CD4-positive, alpha-beta T cell (primary cell): ENCODE results near the gene BCL2L11. TPM values are rescaled to one million over a fixed set of nuclear protein-coding genes. Genes with fewer than 3 reads are reported as not detected.

Source experiments
- ATAC-seq: fragments of 200-7000 bp; cut with Tn5 transposase; one replicate; pipeline ENCODE4 v1.10.0; 2022; ENCODE audit warnings: mild to moderate bottlenecking; ENCODE audit not compliant: poor library complexity
- CTCF ChIA-PET: fragments of 350-600 bp; sonication (Branson Sonifier 250); formaldehyde crosslinking; loops from one replicate; lab custom pipeline; 2021; ENCODE audit warnings: antibody characterized with exemption, inconsistent platforms; lab: Charles Lee
- POLR2A ChIA-PET: fragments of 350-600 bp; sonication (Branson Sonifier 250); formaldehyde crosslinking; loops from one replicate; lab custom pipeline; 2021; ENCODE audit warnings: antibody characterized with exemption, inconsistent platforms; lab: Charles Lee
- DNase-seq, 14 experiments: peaks; one replicate each; pipeline ENCODE4 v3.0.0-alpha.2; 2013 to 2020; ENCODE audit warnings: mixed read lengths in 2 of 14
- H3K27ac ChIP-seq, 2 donors: one replicate each; pipeline versions ENCODE4 v1.5.1 to v1.7.0; 2013; ENCODE audit warnings: low read length in 2 of 2, low read depth in 1 of 2, mild to moderate bottlenecking in 1 of 2
- H3K27me3 ChIP-seq, 2 experiments: 1 replicate in 1 of 2; 2 replicates in 1 of 2; pipeline versions ENCODE4 v1.6.1 to v1.7.0; 2013; ENCODE audit warnings: low read length in 2 of 2, control low read depth in 1 of 2, mild to moderate bottlenecking in 1 of 2, moderate library complexity in 1 of 2; ENCODE audit not compliant: insufficient read depth in 2 of 2, control insufficient read depth in 1 of 2
- H3K36me3 ChIP-seq: one replicate; pipeline ENCODE4 v1.6.1; 2013; ENCODE audit warnings: low read length, control low read depth; ENCODE audit not compliant: insufficient read depth
- H3K4me1 ChIP-seq: one replicate; pipeline ENCODE4 v1.6.1; 2013; ENCODE audit warnings: low read length, control low read depth; ENCODE audit not compliant: insufficient read depth
- H3K4me3 ChIP-seq: one replicate; pipeline ENCODE4 v1.5.1; 2013; ENCODE audit warnings: mild to moderate bottlenecking, low read length, moderate library complexity
- H3K9me3 ChIP-seq, 2 experiments: 1 replicate in 1 of 2; 2 replicates in 1 of 2; pipeline versions ENCODE4 v1.6.1 to v1.7.0; 2013; ENCODE audit warnings: low read length in 2 of 2, mild to moderate bottlenecking in 2 of 2, control low read depth in 1 of 2, moderate library complexity in 1 of 2; ENCODE audit not compliant: control insufficient read depth in 1 of 2, insufficient read depth in 1 of 2
- H3K27ac Mint-ChIP-seq: one replicate; pipeline ENCODE4 v1.8.0; 2020; ENCODE audit warnings: mixed read lengths
- H3K27me3 Mint-ChIP-seq: one replicate; pipeline ENCODE4 v1.8.0; 2021; ENCODE audit warnings: mixed read lengths
- H3K36me3 Mint-ChIP-seq: one replicate; pipeline ENCODE4 v1.8.0; 2021; ENCODE audit warnings: low read depth, mixed read lengths
- H3K4me1 Mint-ChIP-seq: one replicate; pipeline ENCODE4 v1.8.0; 2021; ENCODE audit warnings: low read depth, mixed read lengths
- H3K4me3 Mint-ChIP-seq: one replicate; pipeline ENCODE4 v1.8.0; 2020; ENCODE audit warnings: mild to moderate bottlenecking, mixed read lengths
- H3K9me3 Mint-ChIP-seq: one replicate; pipeline ENCODE4 v1.8.0; 2020; ENCODE audit warnings: mixed read lengths
- intact Hi-C, 2 experiments: fragments of 100-400 bp; cut with DNase I in 1 of 2; cut with micrococcal nuclease in 1 of 2; formaldehyde crosslinking; loops; one replicate each; pipeline versions ENCODE4 v1.15.1 to v1.9.0; 2023 to 2025; cut with DNase I, micrococcal nuclease
- total RNA-seq, 174 experiments: library from RNA in 2 of 174; stranded (reverse) in 2 of 174; gene quantifications; one replicate each; pipeline ENCODE4 v1.2.3 and lab custom pipeline; 2021 to 2026
- TF ChIP-seq, protein P1 (sequence below): fragments of 200-600 bp; IDR thresholded peaks from one replicate; pipeline ENCODE4 v1.8.0; 2022; ENCODE audit warnings: antibody characterized with exemption, mild to moderate bottlenecking

The BCL2L11 gene
- total RNA-seq, 2 experiments from 2014 or later: 48.6 to 50.1 TPM

DNA sequence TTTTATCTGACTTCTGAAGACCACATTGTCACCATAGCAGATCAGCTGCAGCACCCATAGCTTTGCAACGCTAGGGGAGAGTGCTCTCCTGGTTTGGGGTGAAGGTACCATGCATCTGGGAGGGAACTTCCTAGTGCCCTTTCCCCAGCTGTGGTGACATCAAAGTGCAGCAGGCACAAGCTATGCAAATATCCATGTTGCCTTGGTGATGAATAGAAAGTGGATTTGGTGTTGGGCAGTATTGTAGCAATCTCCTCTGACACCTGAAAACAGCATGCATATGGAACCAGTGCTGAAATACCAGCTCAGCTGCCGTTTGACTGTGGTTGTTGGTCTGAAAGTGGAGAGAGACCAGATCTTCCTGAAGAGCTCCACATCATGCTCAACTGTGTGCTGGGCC lies 37.1 kb downstream of the BCL2L11 start:
- H3K4me3 ChIP-seq: no peak overlapping the region
- Mint-ChIP-seq H3K27ac (peak overlapping the region; percentile 78), H3K4me3 (no peak overlapping the region), H3K27me3 (no peaks in the 10 kb centered on the region), H3K4me1 (peaks cover 67% of the 10 kb centered on the region), H3K9me3 (no peaks in the 10 kb centered on the region), H3K36me3 (peaks cover 30% of the 10 kb centered on the region)
- H3K9me3 ChIP-seq: no peaks in the 10 kb centered on the region
- ChIA-PET CTCF (interaction anchor here (1.5 kb wide), 1 partner anchor 10 kb away, joined by 3 read pairs; no protein-coding TSS in a partner anchor), POLR2A (interaction anchor here (1.0 to 1.5 kb wide), 2 partner anchors 36 to 38 kb away, joined by 3 to 4 read pairs; partner anchors contain the start of gene BCL2L11)
- no peaks in the 10 kb centered on the region for H3K27me3 ChIP-seq
- TF ChIP-seq, protein P1, sequence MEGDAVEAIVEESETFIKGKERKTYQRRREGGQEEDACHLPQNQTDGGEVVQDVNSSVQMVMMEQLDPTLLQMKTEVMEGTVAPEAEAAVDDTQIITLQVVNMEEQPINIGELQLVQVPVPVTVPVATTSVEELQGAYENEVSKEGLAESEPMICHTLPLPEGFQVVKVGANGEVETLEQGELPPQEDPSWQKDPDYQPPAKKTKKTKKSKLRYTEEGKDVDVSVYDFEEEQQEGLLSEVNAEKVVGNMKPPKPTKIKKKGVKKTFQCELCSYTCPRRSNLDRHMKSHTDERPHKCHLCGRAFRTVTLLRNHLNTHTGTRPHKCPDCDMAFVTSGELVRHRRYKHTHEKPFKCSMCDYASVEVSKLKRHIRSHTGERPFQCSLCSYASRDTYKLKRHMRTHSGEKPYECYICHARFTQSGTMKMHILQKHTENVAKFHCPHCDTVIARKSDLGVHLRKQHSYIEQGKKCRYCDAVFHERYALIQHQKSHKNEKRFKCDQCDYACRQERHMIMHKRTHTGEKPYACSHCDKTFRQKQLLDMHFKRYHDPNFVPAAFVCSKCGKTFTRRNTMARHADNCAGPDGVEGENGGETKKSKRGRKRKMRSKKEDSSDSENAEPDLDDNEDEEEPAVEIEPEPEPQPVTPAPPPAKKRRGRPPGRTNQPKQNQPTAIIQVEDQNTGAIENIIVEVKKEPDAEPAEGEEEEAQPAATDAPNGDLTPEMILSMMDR: no peak
- peak in 1 of 14 experiments; percentile 22 for DNase-seq
- peak; percentile 27 for ATAC-seq
- peaks cover 5% of the 10 kb centered on the region for H3K4me1 ChIP-seq
- intact Hi-C loops: no loop called here
- H3K27ac ChIP-seq: no peak overlapping the region
- H3K36me3 ChIP-seq: peaks cover 14% of the 10 kb centered on the region

GRCh38 chr2:111159641-111160040 lies 38.9 kb downstream of the BCL2L11 start:
- Histone ChIP-seq H3K36me3 (peaks cover 10% of the 10 kb centered on the region), H3K4me3 (no peak overlapping the region), H3K4me1 (peaks cover 9% of the 10 kb centered on the region), H3K27me3 (no peaks in the 10 kb centered on the region), H3K9me3 (no peaks in the 10 kb centered on the region), H3K27ac (no peak overlapping the region)
- DNase-seq (no peak), ATAC-seq (no peak)
- intact Hi-C loops: no loop called here
- Mint-ChIP-seq H3K27me3 (no peaks in the 10 kb centered on the region), H3K27ac (no peak overlapping the region), H3K9me3 (no peaks in the 10 kb centered on the region), H3K4me3 (no peak overlapping the region), H3K4me1 (peaks cover 72% of the 10 kb centered on the region), H3K36me3 (peaks cover 29% of the 10 kb centered on the region)
- TF ChIP-seq, protein P1: no peak
- ChIA-PET POLR2A (no interaction called here), CTCF (no interaction called here)

DNA sequence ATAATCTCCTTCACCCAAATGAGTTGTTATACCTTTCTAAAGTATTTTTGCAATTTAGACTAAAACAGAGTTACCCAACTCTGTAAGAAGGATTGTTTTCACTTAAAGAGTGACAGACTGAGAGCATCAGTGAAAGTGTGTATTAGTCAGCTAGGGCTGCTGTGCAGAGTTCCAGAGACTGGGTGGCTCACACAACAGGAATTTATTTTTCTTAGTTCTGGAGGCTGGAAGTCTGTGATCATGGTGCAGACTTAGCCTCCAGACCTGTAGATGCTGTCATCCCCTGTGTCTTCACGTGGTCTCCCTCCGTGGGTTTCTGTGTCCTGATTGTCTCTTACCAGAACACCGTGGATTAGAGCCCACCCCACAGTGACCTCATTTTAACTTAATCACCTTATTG lies 40.0 kb downstream of the BCL2L11 start:
- H3K4me1 Mint-ChIP-seq: peaks cover 61% of the 10 kb centered on the region
- intact Hi-C loops: no loop called here
- DNase-seq (no peak), ATAC-seq (no peak)
- Histone ChIP-seq H3K4me1 (peaks cover 9% of the 10 kb centered on the region), H3K27me3 (no peaks in the 10 kb centered on the region), H3K36me3 (peaks cover 18% of the 10 kb centered on the region), H3K27ac (no peak overlapping the region), H3K4me3 (no peak overlapping the region), H3K9me3 (no peaks in the 10 kb centered on the region)
- no peaks in the 10 kb centered on the region for H3K9me3 Mint-ChIP-seq
- no peak overlapping the region for H3K27ac Mint-ChIP-seq
- POLR2A ChIA-PET: no interaction called here
- TF ChIP-seq, protein P1: no peak
- CTCF ChIA-PET: no interaction called here
- H3K4me3 Mint-ChIP-seq: no peak overlapping the region
- no peaks in the 10 kb centered on the region for H3K27me3 Mint-ChIP-seq
- peaks cover 34% of the 10 kb centered on the region for H3K36me3 Mint-ChIP-seq
